SJSA1 (cell line): Measurements from ENCODE around the gene KIAA2012. TPM values are rescaled to one million over a fixed set of nuclear protein-coding genes. Genes with fewer than 3 reads are reported as not detected.
A peak's percentile ranks its signal among the peaks of the same experiment; 100 is the strongest.
"Not testable (repeated sequence)": the region's sequence is repeated elsewhere in the genome, so short reads cannot be mapped to it uniquely, and the experiment has no call there.

Experiments used
- DNase-seq, 2 experiments: peaks; one replicate each; pipeline ENCODE4 v3.0.0-alpha.2; 2015 to 2020; ENCODE audit warnings: low spot score in 2 of 2, low read depth in 1 of 2
- H3K27ac ChIP-seq: fragments of 250-450 bp; sonication (Bioruptor Pico); 2 replicates; pipeline ENCODE4 v1.5.1; 2020; ENCODE audit warnings: mild to moderate bottlenecking, moderate library complexity
- H3K27me3 ChIP-seq: fragments of 250-450 bp; sonication (Bioruptor Pico); replicated peaks from 2 replicates; pipeline ENCODE4 v1.5.1; 2020; ENCODE audit warnings: mild to moderate bottlenecking, moderate library complexity
- H3K36me3 ChIP-seq: fragments of 250-450 bp; sonication (Bioruptor Pico); 2 replicates; pipeline ENCODE4 v1.5.1; 2020; ENCODE audit warnings: mild to moderate bottlenecking
- H3K4me1 ChIP-seq: fragments of 250-450 bp; sonication (Bioruptor Pico); replicated peaks from 2 replicates; pipeline ENCODE4 v1.6.1; 2021; ENCODE audit warnings: mild to moderate bottlenecking
- H3K4me3 ChIP-seq: fragments of 250-450 bp; sonication (Bioruptor Pico); 2 replicates; pipeline ENCODE4 v1.5.1; 2020; ENCODE audit warnings: mild to moderate bottlenecking
- H3K9me3 ChIP-seq: fragments of 250-450 bp; sonication (Bioruptor Pico); replicated peaks from 2 replicates; pipeline ENCODE4 v1.5.1; 2020; ENCODE audit warnings: mild to moderate bottlenecking
- total RNA-seq: library from RNA; depleted of rRNA; stranded (reverse); fragments of >200 nt; shearing (Covaris generic); gene quantifications from 2 replicates; pipeline ENCODE4 v1.2.3, GENCODE V29; 2014

KIAA2012 gene
- total RNA-seq, 1 experiment from 2014 or later: 0.03 TPM

DNA sequence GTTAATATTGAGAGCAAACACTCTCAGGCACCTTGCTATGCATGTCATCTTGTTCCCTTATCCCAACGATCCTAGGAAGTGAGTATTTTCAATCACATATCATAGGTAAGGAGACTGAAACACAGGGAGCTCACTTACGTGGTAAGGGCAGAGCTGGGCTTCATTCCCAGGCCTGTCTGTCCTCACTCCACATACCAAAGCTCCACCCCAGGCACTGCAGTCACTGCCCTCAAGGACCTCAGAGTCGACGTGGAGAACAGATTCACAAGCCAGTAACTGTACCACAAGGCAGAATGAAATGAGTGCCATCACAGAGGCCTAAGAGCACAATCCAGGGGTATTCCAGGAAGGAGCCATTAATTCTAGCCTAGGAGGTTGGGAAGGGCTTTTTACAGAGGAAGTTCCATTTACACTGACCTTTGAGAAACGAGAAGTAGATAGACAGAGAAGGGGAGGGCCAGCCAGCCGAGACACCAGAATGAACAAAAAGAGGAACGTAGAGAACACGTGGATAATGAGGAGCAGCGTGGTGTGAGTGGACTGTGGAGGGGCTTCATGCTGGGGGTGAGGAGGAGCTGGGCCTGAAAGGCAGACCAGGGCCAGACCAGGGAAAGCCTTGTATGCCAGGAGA lies 48.6 kb downstream of the KIAA2012 start:
- no peak for DNase-seq
- Histone ChIP-seq H3K27me3 (no peaks in the 10 kb centered on the region), H3K36me3 (no peaks in the 10 kb centered on the region), H3K4me3 (no peak overlapping the region), H3K4me1 (peaks cover under 1% of the 10 kb centered on the region; the same call in 1 of the 2 replicates), H3K27ac (no peak overlapping the region), H3K9me3 (no peaks in the 10 kb centered on the region; the same call in 1 of the 2 replicates)

DNA sequence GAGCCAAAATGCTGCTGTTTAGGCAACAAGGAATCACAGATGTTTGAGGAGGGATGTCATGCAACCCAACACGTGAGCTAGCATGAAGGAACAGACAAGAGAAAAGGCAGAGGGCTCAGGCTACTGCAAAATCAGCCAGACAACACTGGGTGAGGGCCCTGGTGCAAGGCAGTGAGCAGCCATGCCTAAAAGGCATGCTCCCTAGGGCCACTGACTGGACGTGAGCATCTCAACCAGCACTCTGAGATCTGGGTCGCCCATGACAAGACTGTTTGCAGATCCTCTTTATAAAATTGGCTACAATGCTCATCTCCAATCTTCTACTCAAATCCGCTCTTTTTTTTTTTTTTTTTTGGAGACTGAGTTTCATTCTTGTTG lies 49.1 kb downstream of the KIAA2012 start:
- Histone ChIP-seq H3K27me3 (no peaks in the 10 kb centered on the region), H3K4me1 (no peaks in the 10 kb centered on the region), H3K27ac (no peak overlapping the region), H3K36me3 (no peaks in the 10 kb centered on the region), H3K4me3 (no peak overlapping the region), H3K9me3 (no peaks in the 10 kb centered on the region; the same call in 1 of the 2 replicates)
- no peak for DNase-seq

DNA sequence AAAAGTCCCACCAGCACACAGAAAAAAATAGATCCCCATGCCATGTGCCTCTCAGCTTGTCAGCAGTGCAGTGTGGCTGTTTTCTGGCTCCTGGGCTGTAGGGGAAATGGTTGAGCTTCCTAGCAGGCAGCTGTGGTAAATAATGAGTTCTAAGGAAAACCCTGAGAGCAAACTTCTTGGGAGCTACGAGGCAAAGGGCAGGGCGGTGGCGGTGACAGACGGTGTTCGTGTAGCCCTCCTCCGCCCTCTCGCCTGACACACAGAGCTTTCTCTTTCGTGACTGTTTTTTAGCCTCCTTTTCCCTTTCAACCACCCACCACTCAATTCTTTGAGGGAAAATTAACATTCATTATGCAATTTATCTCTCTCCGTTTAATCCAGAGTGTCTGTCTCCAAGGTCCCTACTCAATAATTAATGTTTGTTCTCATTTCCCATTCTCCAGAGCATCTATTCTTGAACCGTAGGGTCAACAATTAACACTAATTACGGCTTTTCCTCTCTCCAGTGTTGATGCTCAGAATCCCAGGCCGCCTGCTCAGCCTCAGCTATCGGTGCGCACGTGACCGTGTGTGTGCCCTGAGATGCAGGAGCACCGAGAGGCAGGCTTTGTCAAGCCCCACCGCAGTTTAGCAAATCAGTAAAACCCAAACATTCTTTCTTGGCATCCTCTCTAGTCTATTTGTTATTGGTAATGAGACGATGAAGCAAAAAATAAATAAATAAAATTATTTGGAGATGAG lies 50.1 kb downstream of the KIAA2012 start:
- no peak for DNase-seq
- Histone ChIP-seq H3K4me1 (no peaks in the 10 kb centered on the region), H3K9me3 (no peaks in the 10 kb centered on the region; the same call in 1 of the 2 replicates), H3K27ac (no peak overlapping the region), H3K36me3 (no peaks in the 10 kb centered on the region), H3K27me3 (no peaks in the 10 kb centered on the region), H3K4me3 (no peak overlapping the region)

DNA sequence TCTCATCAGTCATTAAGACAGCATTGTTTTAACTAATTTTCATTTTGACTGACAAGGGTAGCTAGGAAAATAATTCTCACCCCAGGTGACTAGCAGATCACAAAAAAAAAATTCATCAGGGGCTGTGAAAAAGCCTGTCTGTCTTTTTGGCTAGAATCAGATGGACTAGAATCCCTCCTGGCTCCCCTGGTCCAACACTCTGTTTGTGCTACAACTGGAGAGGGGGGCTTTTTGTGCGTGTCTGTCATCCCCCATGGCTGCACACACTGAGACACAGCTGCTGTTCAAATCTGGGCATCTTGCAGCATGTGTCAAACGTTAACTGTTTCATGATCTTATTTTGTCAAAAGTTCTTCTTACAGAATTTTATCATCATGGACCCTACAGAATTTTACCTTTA lies 51.2 kb downstream of the KIAA2012 start:
- H3K27me3 ChIP-seq: no peaks in the 10 kb centered on the region
- H3K27ac ChIP-seq: no peak overlapping the region
- no peaks in the 10 kb centered on the region; the same call in 1 of the 2 replicates for H3K9me3 ChIP-seq
- no peak overlapping the region for H3K4me3 ChIP-seq
- no peaks in the 10 kb centered on the region for H3K36me3 ChIP-seq
- H3K4me1 ChIP-seq: no peaks in the 10 kb centered on the region
- no peak for DNase-seq

DNA sequence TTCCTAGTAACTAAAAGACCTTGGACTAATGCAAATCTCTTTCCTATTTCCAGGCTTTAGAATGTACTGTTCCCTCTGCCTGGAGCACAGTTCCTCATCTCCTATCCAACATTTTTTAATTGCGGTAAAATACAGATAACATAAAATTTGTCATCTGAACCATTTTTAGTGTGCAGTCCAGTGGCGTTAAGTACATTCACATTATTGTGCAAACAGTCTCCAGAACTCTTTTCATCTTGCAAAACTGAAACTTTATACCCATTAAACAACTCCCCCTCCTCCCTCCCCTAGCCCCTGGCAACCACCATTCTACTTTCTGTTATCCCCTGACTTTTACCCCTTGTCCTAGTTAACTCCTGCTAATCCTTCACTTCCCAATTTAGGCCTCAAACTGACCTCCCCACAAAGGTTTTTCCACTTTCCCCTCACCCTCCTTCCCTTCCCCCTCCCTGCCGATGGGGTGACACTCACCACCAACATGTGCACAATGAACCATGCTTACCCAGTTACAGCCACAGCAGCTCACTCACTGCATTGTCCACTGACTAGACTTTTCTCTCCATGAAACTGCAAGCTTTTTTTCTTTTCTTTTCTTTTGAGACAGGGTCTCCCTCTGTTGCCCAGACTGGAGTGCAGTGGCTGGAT lies 54.8 kb downstream of the KIAA2012 start:
- no peak overlapping the region for H3K27ac ChIP-seq
- H3K4me1 ChIP-seq: no peaks in the 10 kb centered on the region
- H3K36me3 ChIP-seq: no peaks in the 10 kb centered on the region
- H3K27me3 ChIP-seq: no peaks in the 10 kb centered on the region
- no peak overlapping the region for H3K4me3 ChIP-seq
- no peak for DNase-seq
- H3K9me3 ChIP-seq: no peaks in the 10 kb centered on the region

DNA sequence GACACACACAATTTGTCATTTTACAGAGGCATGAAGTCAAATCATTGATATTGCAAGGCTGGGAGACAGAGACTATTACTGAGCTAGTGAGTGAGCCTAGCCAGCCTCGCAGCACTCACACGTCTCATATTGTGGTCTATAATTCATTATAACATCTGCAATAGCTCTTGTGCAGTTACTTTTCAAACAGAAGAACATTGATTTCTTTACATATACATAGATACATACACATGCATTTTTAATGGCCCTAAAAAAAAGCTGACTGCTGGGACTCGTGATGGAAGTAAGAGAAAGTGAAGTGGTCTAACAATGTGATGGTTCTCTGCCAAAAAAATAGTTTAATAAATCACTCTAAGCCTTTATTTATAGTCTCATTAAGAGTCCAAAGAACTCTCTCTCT lies 56.8 kb downstream of the KIAA2012 start:
- Histone ChIP-seq H3K4me1 (peaks cover 5% of the 10 kb centered on the region; the same call in 1 of the 2 replicates), H3K27me3 (no peaks in the 10 kb centered on the region), H3K4me3 (no peak overlapping the region), H3K9me3 (no peaks in the 10 kb centered on the region), H3K27ac (no peak overlapping the region), H3K36me3 (no peaks in the 10 kb centered on the region)
- no peak for DNase-seq

DNA sequence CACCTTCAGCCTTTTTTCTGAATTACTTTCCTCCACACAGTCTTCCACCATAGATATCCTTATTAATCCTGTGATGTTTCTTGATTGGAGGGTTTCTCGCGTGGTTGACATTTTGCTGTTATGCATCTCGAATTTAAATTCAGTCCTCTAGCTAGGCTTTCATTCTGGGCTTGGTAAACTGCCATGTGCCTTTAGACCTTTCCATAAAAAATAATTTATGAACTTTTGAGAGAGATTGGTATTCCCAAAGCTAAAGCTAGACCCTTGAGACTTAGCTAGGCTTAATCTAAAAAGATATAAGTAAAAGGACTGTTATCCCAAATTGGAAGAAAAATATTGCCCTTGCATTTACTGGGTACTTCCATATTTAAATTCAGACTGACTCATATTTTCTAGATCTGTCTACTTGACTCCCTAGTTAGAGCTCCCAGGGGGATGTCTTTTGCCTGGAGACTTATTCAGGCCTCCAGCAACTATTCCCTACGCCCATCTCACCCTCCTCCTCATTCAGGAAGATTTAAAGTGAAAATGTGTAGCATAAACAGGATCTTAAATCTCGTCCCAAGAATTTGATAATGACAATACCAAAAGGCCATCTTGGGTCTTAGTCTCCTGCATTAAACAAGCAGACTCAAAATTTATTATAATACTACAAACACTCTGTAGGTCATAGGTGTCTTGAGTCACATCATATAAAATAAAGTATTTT lies 60.3 kb downstream of the KIAA2012 start:
- H3K36me3 ChIP-seq: no peaks in the 10 kb centered on the region
- H3K4me1 ChIP-seq: peaks cover 19% of the 10 kb centered on the region
- DNase-seq: no peak
- H3K4me3 ChIP-seq: no peak overlapping the region
- no peak overlapping the region for H3K27ac ChIP-seq
- no peaks in the 10 kb centered on the region for H3K9me3 ChIP-seq
- no peaks in the 10 kb centered on the region for H3K27me3 ChIP-seq

DNA sequence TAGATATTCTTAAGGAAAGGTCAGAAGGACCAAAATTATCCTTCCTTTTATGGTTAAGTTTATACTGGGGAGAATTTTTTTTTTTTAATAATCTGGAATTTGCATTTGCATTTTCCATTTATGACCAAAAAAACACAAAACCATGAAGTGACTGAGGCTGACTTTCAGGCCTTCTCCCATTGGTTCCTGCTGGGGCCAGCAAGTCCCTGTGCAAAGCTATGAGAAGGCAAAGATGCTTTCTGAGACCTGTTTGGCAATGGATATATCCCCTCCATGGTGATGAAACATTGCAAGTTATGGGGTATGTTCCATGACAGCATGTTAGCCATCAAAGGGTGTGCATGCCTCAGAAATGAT lies 60.8 kb downstream of the KIAA2012 start:
- Histone ChIP-seq H3K36me3 (no peaks in the 10 kb centered on the region), H3K4me1 (peaks cover 19% of the 10 kb centered on the region), H3K27me3 (no peaks in the 10 kb centered on the region), H3K4me3 (no peak overlapping the region), H3K27ac (no peak overlapping the region), H3K9me3 (no peaks in the 10 kb centered on the region)
- no peak for DNase-seq

DNA sequence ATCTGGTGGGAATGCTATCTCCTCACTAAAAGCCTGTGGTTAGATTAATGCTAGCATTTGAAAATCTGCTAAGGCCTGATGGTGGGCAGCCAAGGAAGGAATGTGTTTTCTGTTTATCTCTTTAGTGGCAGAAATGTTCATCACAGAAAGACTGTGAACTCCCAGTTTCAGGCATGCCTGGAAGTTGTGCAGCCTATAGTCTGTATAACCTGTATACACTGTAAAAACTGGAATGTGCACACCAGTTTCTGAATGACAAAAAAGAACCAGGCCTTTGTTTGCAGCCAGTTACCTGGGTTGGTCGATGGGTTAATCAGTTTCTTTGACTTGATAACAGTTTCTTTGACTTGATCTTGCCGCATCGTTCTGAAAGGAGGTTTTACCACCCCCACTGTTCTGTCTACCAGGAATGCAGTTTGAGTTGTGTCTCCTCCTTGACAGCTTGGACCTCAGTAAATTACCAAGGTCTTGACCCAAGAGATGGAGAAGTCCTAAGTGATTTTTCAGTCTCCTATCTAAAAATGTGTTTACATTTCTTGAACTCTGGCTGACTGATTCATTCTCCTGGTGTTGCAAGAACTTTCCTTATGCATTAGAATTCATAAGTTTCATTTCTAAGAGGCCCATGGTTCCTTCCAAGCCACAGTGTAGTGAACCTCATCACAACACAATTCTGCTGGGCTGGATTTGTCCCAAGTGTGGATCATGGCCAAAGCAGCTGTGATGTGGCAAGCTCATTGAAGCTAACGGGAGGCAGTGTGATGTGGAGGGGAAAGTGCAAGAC lies 62.2 kb downstream of the KIAA2012 start:
- Histone ChIP-seq H3K4me1 (peaks cover 19% of the 10 kb centered on the region), H3K36me3 (no peaks in the 10 kb centered on the region), H3K27ac (peak overlapping the region; percentile 9; the same call in 1 of the 2 replicates), H3K27me3 (no peaks in the 10 kb centered on the region), H3K9me3 (no peaks in the 10 kb centered on the region), H3K4me3 (no peak overlapping the region)
- DNase-seq: peak; percentile 62 to 66

DNA sequence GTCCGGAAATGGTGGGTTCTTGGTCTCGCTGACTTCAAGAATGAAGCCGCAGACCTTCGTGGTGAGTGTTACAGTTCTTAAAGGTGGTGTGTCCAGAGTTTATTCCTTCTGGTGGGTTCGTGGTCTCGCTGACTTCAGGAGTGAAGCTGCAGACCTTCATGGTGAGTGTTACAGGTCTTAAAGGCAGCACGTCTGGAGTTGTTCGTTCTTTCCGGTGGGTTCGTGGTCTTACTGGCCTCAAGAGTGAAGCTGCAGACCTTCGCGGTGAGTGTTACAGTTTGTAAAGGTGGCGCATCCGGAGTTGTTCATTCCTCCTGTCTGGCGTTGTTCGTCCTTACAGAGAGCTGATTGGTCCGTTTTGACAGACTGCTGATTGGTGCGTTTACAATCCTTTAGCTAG lies 63.0 kb downstream of the KIAA2012 start:
- not testable (repeated sequence) for H3K27me3 ChIP-seq, DNase-seq, H3K36me3 ChIP-seq, H3K4me3 ChIP-seq, H3K9me3 ChIP-seq
- H3K4me1 ChIP-seq: peaks cover 19% of the 10 kb centered on the region
- peak overlapping the region; percentile 9; the same call in 1 of the 2 replicates for H3K27ac ChIP-seq

DNA sequence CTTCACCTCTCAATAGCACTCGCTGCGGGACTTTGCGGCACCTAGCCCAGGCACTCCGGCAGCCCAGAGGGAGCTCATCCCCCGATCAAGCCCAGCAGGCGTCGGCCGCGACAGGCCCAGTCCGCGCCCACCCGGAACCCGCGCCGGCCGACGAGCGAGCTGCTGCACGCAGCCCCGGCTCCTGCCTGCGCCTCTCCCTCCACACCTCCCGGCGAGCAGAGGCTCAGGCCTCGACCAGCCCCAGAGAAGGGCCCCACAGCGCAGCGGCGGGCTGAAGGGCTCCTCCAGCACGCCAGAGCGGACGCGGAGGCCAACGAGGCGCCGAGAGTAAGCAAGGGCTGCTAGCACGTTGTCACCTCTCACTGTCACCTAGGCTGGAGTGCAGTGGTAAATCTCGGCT lies 63.5 kb downstream of the KIAA2012 start:
- Histone ChIP-seq H3K27ac (no peak overlapping the region), H3K4me1 (peaks cover 19% of the 10 kb centered on the region), H3K27me3 (no peaks in the 10 kb centered on the region), H3K9me3 (no peaks in the 10 kb centered on the region), H3K36me3 (no peaks in the 10 kb centered on the region), H3K4me3 (no peak overlapping the region)
- no peak for DNase-seq

DNA sequence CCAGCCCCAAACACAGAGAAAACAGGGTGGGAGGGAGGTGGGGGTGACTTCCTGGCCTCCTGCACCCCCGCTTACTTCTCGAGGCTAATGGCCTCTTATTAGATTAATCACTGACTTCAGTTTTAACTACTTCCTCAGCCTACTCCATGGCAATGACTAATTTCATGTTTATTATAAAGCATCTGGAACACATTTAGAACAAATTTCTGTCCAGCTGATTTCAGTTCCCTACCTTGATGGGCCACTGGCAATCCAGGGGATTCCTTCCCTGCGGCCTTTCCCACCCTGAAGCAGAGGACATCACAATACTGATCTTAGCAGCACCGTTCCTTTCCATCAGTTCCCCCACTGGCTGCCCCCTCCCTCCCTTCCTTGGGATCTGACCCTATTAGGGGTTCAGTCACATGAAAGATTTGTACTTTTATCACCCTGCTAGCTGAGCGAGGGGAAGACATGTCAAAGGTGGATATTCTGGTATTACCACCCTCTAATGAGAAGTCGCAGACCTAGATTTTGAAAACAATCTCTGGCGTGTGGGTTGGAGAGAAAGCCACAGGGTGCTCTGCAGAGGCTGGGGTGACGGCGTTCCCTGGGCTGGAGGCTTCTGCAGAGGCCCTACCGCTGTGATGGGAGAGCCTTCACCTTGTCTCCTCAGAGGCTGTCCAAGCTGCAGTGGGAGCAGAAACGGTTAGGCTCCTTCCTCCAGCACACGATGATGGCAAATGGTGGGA lies 67.6 kb downstream of the KIAA2012 start:
- H3K4me1 ChIP-seq: peaks cover 6% of the 10 kb centered on the region
- no peak overlapping the region for H3K27ac ChIP-seq
- no peaks in the 10 kb centered on the region for H3K9me3 ChIP-seq
- no peak overlapping the region for H3K4me3 ChIP-seq
- H3K36me3 ChIP-seq: no peaks in the 10 kb centered on the region
- no peak for DNase-seq
- no peaks in the 10 kb centered on the region for H3K27me3 ChIP-seq
